H9 (cell line): ENCODE measurements around the gene EPB41. TPM values are rescaled to one million over a fixed set of nuclear protein-coding genes. Genes with fewer than 3 reads are reported as not detected.

Experiments used
- DNase-seq: peaks from one replicate; pipeline ENCODE4 v3.0.0-alpha.2; 2017
- H2AFZ ChIP-seq: one replicate; pipeline ENCODE4 v1.6.1; 2013; ENCODE audit warnings: mild to moderate bottlenecking, low read length, control low read depth, moderate library complexity
- H2AK5ac ChIP-seq: 2 replicates; pipeline ENCODE4 v1.6.1; 2013; ENCODE audit warnings: low read length, control low read depth, mixed read lengths; ENCODE audit not compliant: insufficient read length
- H2BK120ac ChIP-seq: one replicate; pipeline ENCODE4 v1.6.1; 2013; ENCODE audit warnings: low read depth, mild to moderate bottlenecking, low read length, control low read depth, inconsistent platforms; ENCODE audit not compliant: poor library complexity, severe bottlenecking
- H2BK12ac ChIP-seq: 2 replicates; pipeline ENCODE4 v1.6.1; 2013; ENCODE audit warnings: low read length, control low read depth, mixed read lengths, low read depth; ENCODE audit not compliant: insufficient read length
- H2BK15ac ChIP-seq: 2 replicates; pipeline ENCODE4 v1.6.1; 2013; ENCODE audit warnings: low read depth, low read length, control low read depth
- H2BK20ac ChIP-seq: one replicate; pipeline ENCODE4 v1.6.1; 2013; ENCODE audit warnings: low read depth, mild to moderate bottlenecking, low read length, control low read depth, inconsistent platforms; ENCODE audit not compliant: poor library complexity, severe bottlenecking
- H2BK5ac ChIP-seq: 2 replicates; pipeline ENCODE4 v1.6.1; 2013; ENCODE audit warnings: low read length, control low read depth, mixed read lengths; ENCODE audit not compliant: insufficient read length
- H3K14ac ChIP-seq: 2 replicates; pipeline ENCODE4 v1.6.1; 2013; ENCODE audit warnings: low read length, control low read depth; ENCODE audit not compliant: insufficient read depth
- H3K18ac ChIP-seq: 2 replicates; pipeline ENCODE4 v1.6.1; 2013; ENCODE audit warnings: low read depth, mild to moderate bottlenecking, mixed read lengths, low read length, control low read depth; ENCODE audit not compliant: insufficient read length
- H3K23ac ChIP-seq: 2 replicates; pipeline ENCODE4 v1.6.1; 2013; ENCODE audit warnings: low read length, control low read depth, mixed read lengths, low read depth; ENCODE audit not compliant: insufficient read length
- H3K23me2 ChIP-seq: 2 replicates; pipeline ENCODE4 v1.6.1; 2013; ENCODE audit warnings: low read depth, mild to moderate bottlenecking, mixed read lengths, low read length, control low read depth; ENCODE audit not compliant: insufficient read length, poor library complexity, severe bottlenecking
- H3K27ac ChIP-seq: 2 replicates; pipeline ENCODE4 v1.5.1; 2013; ENCODE audit warnings: low read length, control low read depth, mixed read lengths, low read depth; ENCODE audit not compliant: insufficient read length
- H3K27me3 ChIP-seq: 2 replicates; pipeline ENCODE4 v1.6.1; 2013; ENCODE audit warnings: low read length, control low read depth, inconsistent platforms; ENCODE audit not compliant: insufficient read depth
- H3K4ac ChIP-seq: 2 replicates; pipeline ENCODE4 v1.6.1; 2013; ENCODE audit warnings: low read depth, mild to moderate bottlenecking, control low read depth, inconsistent platforms, low read length, moderate library complexity
- H3K4me1 ChIP-seq: 2 replicates; pipeline ENCODE4 v1.6.1; 2013; ENCODE audit warnings: low read length, control low read depth, inconsistent platforms; ENCODE audit not compliant: insufficient read depth
- H3K4me2 ChIP-seq: 2 replicates; pipeline ENCODE4 v1.6.1; 2013; ENCODE audit warnings: low read length, control low read depth, mixed read lengths; ENCODE audit not compliant: insufficient read length, insufficient read depth
- H3K56ac ChIP-seq: 2 replicates; pipeline ENCODE4 v1.6.1; 2013; ENCODE audit warnings: low read depth, mild to moderate bottlenecking, mixed read lengths, low read length, control low read depth; ENCODE audit not compliant: insufficient read length
- H3K79me1 ChIP-seq: 2 replicates; pipeline ENCODE4 v1.6.1; 2013; ENCODE audit warnings: low read depth, mild to moderate bottlenecking, moderate library complexity, low read length, control low read depth, inconsistent platforms; ENCODE audit not compliant: insufficient read depth, poor library complexity, severe bottlenecking
- H3K79me2 ChIP-seq: 2 replicates; pipeline ENCODE4 v1.6.1; 2013; ENCODE audit warnings: low read length, control low read depth, inconsistent platforms; ENCODE audit not compliant: insufficient read depth
- H3K9ac ChIP-seq: 2 replicates; pipeline ENCODE4 v1.6.1; 2013; ENCODE audit warnings: low read length, control low read depth, mixed read lengths; ENCODE audit not compliant: insufficient read length; ENCODE audit errors: extremely low read depth
- H3K9me3 ChIP-seq: one replicate; pipeline ENCODE4 v1.6.1; 2013; ENCODE audit warnings: low read depth, low read length, inconsistent platforms; ENCODE audit not compliant: control insufficient read depth
- H3T11ph ChIP-seq: one replicate; pipeline ENCODE4 v1.6.1; 2013; ENCODE audit warnings: mild to moderate bottlenecking, low read length, control low read depth, inconsistent platforms
- H4K20me1 ChIP-seq: one replicate; pipeline ENCODE4 v1.6.1; 2013; ENCODE audit not compliant: control insufficient read depth, insufficient read length, insufficient read depth
- H4K5ac ChIP-seq: 2 replicates; pipeline ENCODE4 v1.6.1; 2013; ENCODE audit warnings: low read depth, mild to moderate bottlenecking, mixed read lengths, low read length, control low read depth; ENCODE audit not compliant: insufficient read length
- H4K8ac ChIP-seq: replicated peaks from 2 replicates; pipeline ENCODE4 v1.6.1; 2013; ENCODE audit warnings: low read length, control low read depth, mixed read lengths, low read depth; ENCODE audit not compliant: insufficient read length
- H4K91ac ChIP-seq: 2 replicates; pipeline ENCODE4 v1.6.1; 2013; ENCODE audit warnings: low read depth, mild to moderate bottlenecking, moderate library complexity, mixed read lengths, low read length, control low read depth; ENCODE audit not compliant: insufficient read length
- H3K27ac Mint-ChIP-seq, 3 experiments: 2 replicates in 2 of 3; 3 replicates in 1 of 3; pipeline ENCODE4 v1.8.0; 2020 to 2021; ENCODE audit warnings: mixed read lengths in 3 of 3, mild to moderate bottlenecking in 1 of 3, moderate library complexity in 1 of 3
- H3K27me3 Mint-ChIP-seq: 2 replicates; pipeline ENCODE4 v1.8.0; 2021; ENCODE audit warnings: low read depth, mild to moderate bottlenecking, moderate library complexity, mixed read lengths
- H3K36me3 Mint-ChIP-seq, 3 experiments: 2 replicates in 2 of 3; 3 replicates in 1 of 3; pipeline ENCODE4 v1.8.0; 2020 to 2021; ENCODE audit warnings: low read depth in 3 of 3, mixed read lengths in 3 of 3; ENCODE audit not compliant: insufficient read depth in 1 of 3
- H3K4me1 Mint-ChIP-seq, 2 experiments: 2 replicates each; pipeline ENCODE4 v1.8.0; 2020; ENCODE audit warnings: mixed read lengths in 2 of 2
- H3K4me3 Mint-ChIP-seq, 2 experiments: 2 replicates in 1 of 2; 3 replicates in 1 of 2; pipeline ENCODE4 v1.8.0; 2020 to 2021; ENCODE audit warnings: mild to moderate bottlenecking in 2 of 2, mixed read lengths in 2 of 2, moderate library complexity in 1 of 2
- H3K9me3 Mint-ChIP-seq, 2 experiments: 2 replicates in 1 of 2; 3 replicates in 1 of 2; pipeline ENCODE4 v1.8.0; 2020; ENCODE audit warnings: mild to moderate bottlenecking in 2 of 2, mixed read lengths in 2 of 2, moderate library complexity in 1 of 2
- CTCF ChIP-seq: fragments of 200-600 bp; sonication (generic); conservative IDR thresholded peaks from 3 replicates; pipeline ENCODE4 v1.8.0; 2021; ENCODE audit warnings: antibody characterized with exemption, mild to moderate bottlenecking
- total RNA-seq: library from RNA; stranded (reverse); gene quantifications from 2 replicates; pipeline ENCODE4 v1.2.1, GENCODE V29; 2021

The EPB41 gene
- total RNA-seq, 1 experiment from 2014 or later: 75.4 TPM

DNA sequence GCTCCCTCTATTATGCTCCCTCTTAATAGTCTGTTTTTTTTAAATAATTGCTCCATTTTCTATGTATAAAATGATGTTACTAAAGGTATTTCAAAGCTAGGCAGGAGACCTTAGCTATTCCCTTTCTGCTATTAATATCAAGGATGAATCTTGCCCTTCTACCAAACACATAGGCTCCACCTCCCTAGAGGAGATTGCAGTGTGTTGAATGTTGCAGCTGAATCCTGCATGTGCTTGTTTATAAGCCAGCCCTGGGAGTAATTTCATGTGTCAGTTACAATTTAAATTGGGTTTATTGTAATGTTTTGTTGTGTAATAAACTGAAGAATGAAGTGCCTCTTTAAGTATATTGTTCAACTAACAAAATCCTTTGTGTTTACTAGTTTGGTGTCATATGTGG, 143.3 kb downstream of the EPB41 start:
- no peak overlapping the region for H3K14ac ChIP-seq
- no peak overlapping the region for H4K5ac ChIP-seq
- Mint-ChIP-seq H3K4me1 (peaks cover 0 to 4% of the 10 kb centered on the region in 2 experiments; a peak in 2 of 4 replicates), H3K36me3 (peaks cover 0 to 3% (median 0%) of the 10 kb centered on the region in 3 experiments; a peak in 3 of 7 replicates), H3K27me3 (no peaks in the 10 kb centered on the region), H3K27ac (no peak overlapping the region), H3K4me3 (no peak overlapping the region), H3K9me3 (no peaks in the 10 kb centered on the region)
- no peak for DNase-seq
- no peaks in the 10 kb centered on the region for H3K23me2 ChIP-seq
- H3K79me1 ChIP-seq: no peaks in the 10 kb centered on the region
- no peak overlapping the region for H3K4me2 ChIP-seq
- H3K4ac ChIP-seq: no peak overlapping the region
- no peak overlapping the region for H2BK20ac ChIP-seq
- no peak overlapping the region for H2AK5ac ChIP-seq
- H3K9me3 ChIP-seq: no peaks in the 10 kb centered on the region
- H4K8ac ChIP-seq: no peak overlapping the region
- H3K18ac ChIP-seq: no peak overlapping the region
- no peak for TF ChIP-seq CTCF
- no peak overlapping the region for H3K9ac ChIP-seq
- no peak overlapping the region for H2BK5ac ChIP-seq
- H3K23ac ChIP-seq: no peak overlapping the region
- H4K91ac ChIP-seq: no peak overlapping the region
- no peak overlapping the region for H2BK15ac ChIP-seq
- no peak overlapping the region for H3T11ph ChIP-seq
- H3K27me3 ChIP-seq: no peaks in the 10 kb centered on the region
- H4K20me1 ChIP-seq: no peaks in the 10 kb centered on the region
- no peaks in the 10 kb centered on the region for H3K79me2 ChIP-seq
- no peak overlapping the region for H2AFZ ChIP-seq
- no peak overlapping the region for H3K56ac ChIP-seq
- H3K27ac ChIP-seq: no peak overlapping the region
- H2BK12ac ChIP-seq: no peak overlapping the region
- H2BK120ac ChIP-seq: no peak overlapping the region
- H3K4me1 ChIP-seq: no peaks in the 10 kb centered on the region
